Stimulated activated CD4-positive, alpha-beta T cell treated with anti-CD3 and anti-CD28 coated beads, TNF-alpha, amount 100 ng/mL, for 48 hours (primary cell): ENCODE results near the gene CDK9.
"Not testable (repeated sequence)": the region's sequence is repeated elsewhere in the genome, so short reads cannot be mapped to it uniquely, and the experiment has no call there.

Experiments
- DNase-seq, 3 donors: peaks; one replicate each; pipeline ENCODE4 v3.0.0-alpha.2; 2020; ENCODE audit warnings: low read depth in 3 of 3

The CDK9 gene

GRCh38 chr9:127779136-127779981 lies 6.5 kb upstream of the CDK9 start:
- peak; percentile 48 to 61 (median 57) for DNase-seq

GRCh38 chr9:127780126-127780885 lies 5.5 kb upstream of the CDK9 start:
- DNase-seq = no peak

GRCh38 chr9:127780909-127781308 lies 4.9 kb upstream of the CDK9 start:
- not testable (repeated sequence) for DNase-seq

- no peak for DNase-seq
These were observed 4.0 kb upstream of the CDK9 start for GRCh38 chr9:127781806-127782205.

- peak; percentile 52 to 56 (median 54) for DNase-seq
These were observed 2.5 kb upstream of the CDK9 start for GRCh38 chr9:127783111-127784008.

GRCh38 chr9:127785023-127785932 lies 556 bp upstream of the CDK9 start:
- peak; percentile 77 to 82 (median 79) for DNase-seq

GRCh38 chr9:127786773-127787104 lies 905 bp downstream of the CDK9 start:
- no peak for DNase-seq

- DNase-seq = peak; percentile 50 to 75 (median 73)
These were observed 2.6 kb downstream of the CDK9 start for GRCh38 chr9:127788337-127789011.

- DNase-seq = no peak
These were observed 3.3 kb downstream of the CDK9 start for GRCh38 chr9:127789179-127789578.

GRCh38 chr9:127790094-127790855 lies 4.4 kb downstream of the CDK9 start:
- DNase-seq = no peak

- DNase-seq = no peak
These were observed 5.3 kb downstream of the CDK9 start for GRCh38 chr9:127791085-127791484.

GRCh38 chr9:127792417-127793031 lies 6.7 kb downstream of the CDK9 start:
- no peak for DNase-seq

- no peak for DNase-seq
These were observed 7.4 kb downstream of the CDK9 start for GRCh38 chr9:127793093-127793708.

GRCh38 chr9:127794001-127794791 lies 8.4 kb downstream of the CDK9 start:
- DNase-seq = no peak

- DNase-seq = no peak
These were observed 10.5 kb downstream of the CDK9 start for GRCh38 chr9:127796225-127796813.

- no peak for DNase-seq
These were observed 11.1 kb downstream of the CDK9 start for GRCh38 chr9:127796852-127797370.

GRCh38 chr9:127801955-127802575 lies 16.2 kb downstream of the CDK9 start:
- no peak for DNase-seq
